GM18507 (cell line): ENCODE data around the gene RGS17.
"Not testable (repeated sequence)": the region's sequence is repeated elsewhere in the genome, so short reads cannot be mapped to it uniquely, and the experiment has no call there.

Experiments used
- DNase-seq: peaks from one replicate; pipeline ENCODE4 v3.0.0; 2011; ENCODE audit warnings: low read depth; ENCODE audit not compliant: insufficient read length; ENCODE audit errors: extremely low spot score
- FAIRE-seq: peaks from 2 replicates; lab custom pipeline; 2011; peaks lifted over from hg19 to GRCh38; lab: Jason Lieb, UNC

RGS17 gene

GRCh38 chr6:153131037-153131981 is at the start of gene RGS17:
Gene RGS17, minus strand, starts transcription at chr6:153131282. Its CDS starts 87,264 bp downstream, at chr6:153044018.
- peak; percentile 67 for DNase-seq
- no peak for FAIRE-seq

- no peak for DNase-seq
- FAIRE-seq: no peak
Measured at GRCh38 chr6:153172815-153173214, 41.7 kb upstream of the RGS17 start.

- FAIRE-seq (no peak), DNase-seq (no peak)
Measured at GRCh38 chr6:153170511-153170910, 39.4 kb upstream of the RGS17 start.

GRCh38 chr6:153167907-153168306 is 36.8 kb upstream of the RGS17 start:
- no peak for FAIRE-seq

GRCh38 chr6:153167061-153167891 is 36.2 kb upstream of the RGS17 start:
- FAIRE-seq (no peak), DNase-seq (no peak)

More at GRCh38 chr6:153167907-153168306, 36.8 kb upstream of the RGS17 start:
- no peak for DNase-seq

GRCh38 chr6:153162646-153163045 is 31.6 kb upstream of the RGS17 start:
- DNase-seq: no peak
- no peak for FAIRE-seq

GRCh38 chr6:153162172-153162571 is 31.1 kb upstream of the RGS17 start:
- DNase-seq (no peak), FAIRE-seq (no peak)

- DNase-seq (no peak), FAIRE-seq (no peak)
Measured at GRCh38 chr6:153160221-153160620, 29.1 kb upstream of the RGS17 start.

GRCh38 chr6:153150752-153151440 is 19.8 kb upstream of the RGS17 start:
- DNase-seq: no peak
- no peak for FAIRE-seq

- FAIRE-seq (no peak), DNase-seq (no peak)
Measured at GRCh38 chr6:153150371-153150751, 19.3 kb upstream of the RGS17 start.

- DNase-seq: no peak
- no peak for FAIRE-seq
Measured at GRCh38 chr6:153149891-153150290, 18.8 kb upstream of the RGS17 start.

GRCh38 chr6:153146413-153146812 is 15.3 kb upstream of the RGS17 start:
- FAIRE-seq (no peak), DNase-seq (no peak)

- no peak for FAIRE-seq
- DNase-seq: no peak
Measured at GRCh38 chr6:153145591-153145990, 14.5 kb upstream of the RGS17 start.

- FAIRE-seq (no peak), DNase-seq (no peak)
Measured at GRCh38 chr6:153143200-153143599, 12.1 kb upstream of the RGS17 start.

- no peak for FAIRE-seq
- no peak for DNase-seq
Measured at GRCh38 chr6:153140299-153140698, 9.2 kb upstream of the RGS17 start.

GRCh38 chr6:153138930-153139329 is 7.8 kb upstream of the RGS17 start:
- FAIRE-seq: no peak

GRCh38 chr6:153135681-153136080 is 4.6 kb upstream of the RGS17 start:
- DNase-seq (no peak), FAIRE-seq (no peak)

More at GRCh38 chr6:153138930-153139329, 7.8 kb upstream of the RGS17 start:
- DNase-seq: no peak

- not testable (repeated sequence) for FAIRE-seq, DNase-seq
Measured at GRCh38 chr6:153133667-153134066, 2.6 kb upstream of the RGS17 start.

- no peak for DNase-seq
Measured at GRCh38 chr6:153130515-153131036, 506 bp downstream of the RGS17 start.

More at GRCh38 chr6:153130515-153131036, 506 bp downstream of the RGS17 start:
- no peak for FAIRE-seq
